ENCODE measurements around the gene PSTPIP1. TPM values are rescaled to one million over a fixed set of nuclear protein-coding genes. Genes with fewer than 3 reads are reported as not detected.
"Not testable (repeated sequence)": the region's sequence is repeated elsewhere in the genome, so short reads cannot be mapped to it uniquely, and the experiment has no call there.

Gene PSTPIP1
- 0.21 and 1.3 TPM in 2 replicates for total RNA-seq (2014; rRNA removed; shearing (Covaris generic))

- no peaks in the 10 kb centered on the region for H3K36me3 ChIP-seq (replicated peaks; ENCODE audit: control insufficient read depth, insufficient read depth, low read length)
- peak; percentile 62 for DNase-seq
- no peak within 1 kb of the TSS for H3K4me3 ChIP-seq (ENCODE audit: insufficient read depth, low read depth, low read length)
- no peaks in the 10 kb centered on the region for H3K27me3 ChIP-seq (ENCODE audit: control insufficient read depth, insufficient read depth, low read length)
Observed at GRCh38 chr15:76994971-76995945, at the start of gene PSTPIP1. Gene PSTPIP1, plus strand, starts transcription at chr15:76995126. Its CDS starts 448 bp downstream, at chr15:76995574.

GRCh38 chr15:76945494-76946093, 49.3 kb upstream of the PSTPIP1 start:
- no peak for DNase-seq
- H3K4me3 ChIP-seq (ENCODE audit: insufficient read depth, low read depth, low read length): no peak overlapping the region
- H3K27me3 ChIP-seq (ENCODE audit: control insufficient read depth, insufficient read depth, low read length): no peaks in the 10 kb centered on the region
- H3K36me3 ChIP-seq (replicated peaks; ENCODE audit: control insufficient read depth, insufficient read depth, low read length): peaks cover 13% of the 10 kb centered on the region

- no peak for DNase-seq
- Histone ChIP-seq H3K36me3 (replicated peaks; ENCODE audit: control insufficient read depth, insufficient read depth, low read length) (peaks cover 16% of the 10 kb centered on the region), H3K4me3 (ENCODE audit: insufficient read depth, low read depth, low read length) (no peak overlapping the region), H3K27me3 (ENCODE audit: control insufficient read depth, insufficient read depth, low read length) (no peaks in the 10 kb centered on the region)
Observed at GRCh38 chr15:76947454-76947853, 47.5 kb upstream of the PSTPIP1 start.

GRCh38 chr15:76951220-76951619, 43.7 kb upstream of the PSTPIP1 start:
- DNase-seq: no peak
- Histone ChIP-seq H3K4me3 (ENCODE audit: insufficient read depth, low read depth, low read length) (no peak overlapping the region), H3K27me3 (ENCODE audit: control insufficient read depth, insufficient read depth, low read length) (no peaks in the 10 kb centered on the region), H3K36me3 (replicated peaks; ENCODE audit: control insufficient read depth, insufficient read depth, low read length) (peaks cover 14% of the 10 kb centered on the region)

- Histone ChIP-seq H3K27me3 (ENCODE audit: control insufficient read depth, insufficient read depth, low read length) (no peaks in the 10 kb centered on the region), H3K36me3 (replicated peaks; ENCODE audit: control insufficient read depth, insufficient read depth, low read length) (peaks cover 7% of the 10 kb centered on the region), H3K4me3 (ENCODE audit: insufficient read depth, low read depth, low read length) (no peak overlapping the region)
- no peak for DNase-seq
Observed at GRCh38 chr15:76953913-76954312, 41.0 kb upstream of the PSTPIP1 start.

GRCh38 chr15:76954744-76955143, 40.2 kb upstream of the PSTPIP1 start:
- no peak overlapping the region for H3K4me3 ChIP-seq (ENCODE audit: insufficient read depth, low read depth, low read length)
- H3K27me3 ChIP-seq (ENCODE audit: control insufficient read depth, insufficient read depth, low read length): no peaks in the 10 kb centered on the region
- no peak for DNase-seq
- peaks cover 4% of the 10 kb centered on the region; the same call in 1 of the 2 replicates for H3K36me3 ChIP-seq (replicated peaks; ENCODE audit: control insufficient read depth, insufficient read depth, low read length)

- no peak overlapping the region for H3K4me3 ChIP-seq (ENCODE audit: insufficient read depth, low read depth, low read length)
- H3K36me3 ChIP-seq (replicated peaks; ENCODE audit: control insufficient read depth, insufficient read depth, low read length): no peaks in the 10 kb centered on the region
- no peak for DNase-seq
- no peaks in the 10 kb centered on the region for H3K27me3 ChIP-seq (ENCODE audit: control insufficient read depth, insufficient read depth, low read length)
Observed at GRCh38 chr15:76961268-76962011, 33.5 kb upstream of the PSTPIP1 start.

- H3K36me3 ChIP-seq (replicated peaks; ENCODE audit: control insufficient read depth, insufficient read depth, low read length): no peaks in the 10 kb centered on the region
- no peak overlapping the region for H3K4me3 ChIP-seq (ENCODE audit: insufficient read depth, low read depth, low read length)
- no peak for DNase-seq
- no peaks in the 10 kb centered on the region for H3K27me3 ChIP-seq (ENCODE audit: control insufficient read depth, insufficient read depth, low read length)
Observed at GRCh38 chr15:76962337-76963013, 32.5 kb upstream of the PSTPIP1 start.

- Histone ChIP-seq H3K36me3 (replicated peaks; ENCODE audit: control insufficient read depth, insufficient read depth, low read length) (no peaks in the 10 kb centered on the region), H3K27me3 (ENCODE audit: control insufficient read depth, insufficient read depth, low read length) (no peaks in the 10 kb centered on the region), H3K4me3 (ENCODE audit: insufficient read depth, low read depth, low read length) (no peak overlapping the region)
- peak; percentile 55 for DNase-seq
Observed at GRCh38 chr15:76963596-76963995, 31.3 kb upstream of the PSTPIP1 start.

- no peaks in the 10 kb centered on the region for H3K36me3 ChIP-seq (replicated peaks; ENCODE audit: control insufficient read depth, insufficient read depth, low read length)
- no peak overlapping the region for H3K4me3 ChIP-seq (ENCODE audit: insufficient read depth, low read depth, low read length)
- DNase-seq: no peak
- H3K27me3 ChIP-seq (ENCODE audit: control insufficient read depth, insufficient read depth, low read length): no peaks in the 10 kb centered on the region
Observed at GRCh38 chr15:76964157-76964556, 30.8 kb upstream of the PSTPIP1 start.

GRCh38 chr15:76966051-76966450, 28.9 kb upstream of the PSTPIP1 start:
- not testable (repeated sequence) for DNase-seq; H3K4me3 ChIP-seq (ENCODE audit: insufficient read depth, low read depth, low read length); H3K27me3 ChIP-seq (ENCODE audit: control insufficient read depth, insufficient read depth, low read length); H3K36me3 ChIP-seq (replicated peaks; ENCODE audit: control insufficient read depth, insufficient read depth, low read length)

- H3K27me3 ChIP-seq (ENCODE audit: control insufficient read depth, insufficient read depth, low read length): no peaks in the 10 kb centered on the region
- no peaks in the 10 kb centered on the region for H3K36me3 ChIP-seq (replicated peaks; ENCODE audit: control insufficient read depth, insufficient read depth, low read length)
- no peak for DNase-seq
- no peak overlapping the region for H3K4me3 ChIP-seq (ENCODE audit: insufficient read depth, low read depth, low read length)
Observed at GRCh38 chr15:76967067-76967466, 27.9 kb upstream of the PSTPIP1 start.

- Histone ChIP-seq H3K36me3 (replicated peaks; ENCODE audit: control insufficient read depth, insufficient read depth, low read length) (no peaks in the 10 kb centered on the region), H3K27me3 (ENCODE audit: control insufficient read depth, insufficient read depth, low read length) (no peaks in the 10 kb centered on the region), H3K4me3 (ENCODE audit: insufficient read depth, low read depth, low read length) (no peak overlapping the region)
- DNase-seq: no peak
Observed at GRCh38 chr15:76968306-76968705, 26.6 kb upstream of the PSTPIP1 start.

All from H7 (cell line).